Measurements from ENCODE around the gene NRP2.

DNA sequence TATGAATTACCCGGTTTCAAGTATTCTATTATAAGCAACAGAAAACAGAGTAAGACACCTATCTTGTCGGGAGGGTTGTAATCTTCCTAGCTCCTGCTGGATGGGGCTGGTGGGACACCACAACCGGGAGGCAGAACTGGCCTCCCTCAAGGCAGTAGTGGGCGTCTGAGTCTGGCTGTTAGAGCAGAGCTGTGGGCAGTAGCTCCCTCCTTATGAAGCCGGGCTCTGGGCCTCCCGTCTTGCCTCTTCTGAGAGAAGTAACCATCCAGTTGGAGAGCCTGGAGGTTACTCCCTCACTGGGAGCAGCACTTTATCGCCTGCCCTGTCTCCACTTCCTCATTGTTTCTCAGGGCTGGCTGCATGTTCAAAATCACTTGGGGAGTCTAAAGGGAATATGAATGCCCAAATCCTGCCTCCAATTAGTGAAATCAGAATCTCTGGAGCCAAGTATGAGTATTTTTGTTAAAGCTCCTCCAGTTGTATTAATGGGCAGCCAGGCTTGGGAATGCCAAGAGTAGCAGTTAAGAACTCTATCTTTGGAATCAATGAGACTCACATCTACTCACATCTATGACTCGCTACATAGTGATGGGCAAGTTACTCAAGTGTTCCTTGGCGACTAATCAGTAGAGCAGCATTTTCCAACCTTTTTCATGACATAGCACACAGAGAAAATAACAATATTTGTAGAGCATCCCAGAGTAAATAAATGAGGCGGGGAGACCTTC is 27.3 kb upstream of the NRP2 start:
- TF ChIP-seq CTCF (IDR thresholded peaks at IDR 0.05) (no peak), POLR2A (IDR thresholded peaks at IDR 0.05) (no peak)
